GM12878 (cell line): ENCODE results near the gene PCNX4. TPM values are rescaled to one million over a fixed set of nuclear protein-coding genes. Genes with fewer than 3 reads are reported as not detected.

Experiments
- ATAC-seq: fragments of 200-7000 bp; cut with Tn5 transposase; 3 replicates; pipeline ENCODE4 v1.9.1; 2020; ENCODE audit warnings: mild to moderate bottlenecking, moderate library complexity
- BruUV-seq: library from RNA; stranded (reverse); fragments of 400-500 nt; replicated peaks from 2 replicates; lab custom pipeline; 2021; lab: Mats Ljungman, UMichigan
- CTCF ChIA-PET: fragments of 300-600 bp; sonication (Branson Sonifier 250); formaldehyde crosslinking; extraction: SDS; loops from one replicate; lab custom pipeline; 2021; ENCODE audit warnings: inconsistent platforms; lab: Yijun Ruan, JAX
- POLR2A ChIA-PET: fragments of 350-600 bp; formaldehyde crosslinking; extraction: SDS; loops from one replicate; lab custom pipeline; 2021; ENCODE audit warnings: inconsistent platforms; lab: Charles Lee
- RAD21 ChIA-PET: fragments of 300-600 bp; sonication (Branson Sonifier 250); formaldehyde crosslinking; loops from one replicate; lab custom pipeline; 2023; ENCODE audit warnings: antibody characterized with exemption; ENCODE audit not compliant: unreplicated experiment; lab: Charles Lee
- SMC1A ChIA-PET: fragments of 300-600 bp; sonication (Branson Sonifier 250); formaldehyde crosslinking; loops from one replicate; lab custom pipeline; 2023; ENCODE audit not compliant: unreplicated experiment, uncharacterized antibody; lab: Charles Lee
- DNase-seq: peaks from one replicate; pipeline ENCODE4 v3.0.0-alpha.2; 2011; ENCODE audit warnings: low read depth, low spot score
- FAIRE-seq: peaks from 3 replicates; lab custom pipeline; 2011; peaks lifted over from hg19 to GRCh38; lab: Jason Lieb, UNC
- H2AFZ ChIP-seq: 2 replicates; pipeline ENCODE4 v1.6.0; 2011; ENCODE audit warnings: low read depth, low read length, control low read depth; ENCODE audit not compliant: control insufficient read depth
- H3K27ac ChIP-seq: 2 replicates; pipeline ENCODE4 v1.5.1; 2011; ENCODE audit warnings: control low read depth; ENCODE audit not compliant: control insufficient read depth, insufficient read depth
- H3K27me3 ChIP-seq, 2 experiments: replicated peaks in 1 of 2; 2 replicates each; pipeline versions ENCODE4 v1.6.0 to v1.6.1; 2011; ENCODE audit warnings: low read length in 1 of 2; ENCODE audit not compliant: control insufficient read depth in 2 of 2, insufficient read depth in 2 of 2
- H3K36me3 ChIP-seq, 2 experiments: 2 replicates each; pipeline ENCODE4 v1.5.1; 2011; ENCODE audit warnings: low read length in 1 of 2; ENCODE audit not compliant: control insufficient read depth in 2 of 2, insufficient read depth in 2 of 2
- H3K4me1 ChIP-seq: 2 replicates; pipeline ENCODE4 v1.6.1; 2011; ENCODE audit warnings: mild to moderate bottlenecking, low read length, moderate library complexity, mixed read lengths; ENCODE audit not compliant: control insufficient read depth, insufficient read depth
- H3K4me2 ChIP-seq: 2 replicates; pipeline ENCODE4 v1.6.0; 2011; ENCODE audit warnings: control low read depth; ENCODE audit not compliant: control insufficient read depth, insufficient read depth
- H3K4me3 ChIP-seq: fragments of 200-600 bp; sonication (generic); 2 replicates; pipeline ENCODE4 v1.5.1; 2016
- H3K79me2 ChIP-seq: 2 replicates; pipeline ENCODE4 v1.6.0; 2011; ENCODE audit warnings: low read length; ENCODE audit not compliant: control insufficient read depth, insufficient read depth
- H3K9ac ChIP-seq: 2 replicates; pipeline ENCODE4 v1.8.0; 2011; ENCODE audit warnings: low read length, control low read depth, mixed read lengths; ENCODE audit not compliant: control insufficient read depth, insufficient read depth
- H3K9me3 ChIP-seq: replicated peaks from 3 replicates; pipeline ENCODE4 v1.5.1; 2011; ENCODE audit warnings: mild to moderate bottlenecking, low read length; ENCODE audit not compliant: control insufficient read depth, insufficient read depth
- H4K20me1 ChIP-seq: 2 replicates; pipeline ENCODE4 v1.6.0; 2011; ENCODE audit not compliant: control insufficient read depth, insufficient read depth
- IKZF2 ChIP-seq, 2 experiments: fragments of 450-650 bp; IDR thresholded peaks; 2 replicates each; pipeline ENCODE4 v1.6.1; 2017; ENCODE audit warnings: mild to moderate bottlenecking in 2 of 2, moderate library complexity in 2 of 2
- RUNX3 ChIP-seq: IDR thresholded peaks from 2 replicates; pipeline ENCODE4 v1.6.1; 2012; ENCODE audit warnings: low read length, inconsistent platforms
- YY1 ChIP-seq: IDR thresholded peaks from 2 replicates; pipeline ENCODE4 v1.6.1; 2011; ENCODE audit warnings: low read depth, mild to moderate bottlenecking, low read length
- WGBS: methylation state at CpG from one replicate; pipeline ENCODE4 v1.1.6; 2016; ENCODE audit warnings: low lambda C conversion rate; ENCODE audit not compliant: insufficient replicate concordance, insufficient coverage; ENCODE audit errors: missing lambda C conversion rate; 5-methylcytosine and 5-hydroxymethylcytosine counted together
- in situ Hi-C: fragments of 300-500 bp; cut with MboI; formaldehyde crosslinking; loops from 9 replicates; pipeline ENCODE4 v1.14.3; 2018; ENCODE audit warnings: mixed read lengths
- intact Hi-C: fragments of 100-400 bp; cut with micrococcal nuclease; formaldehyde crosslinking; loops from one replicate; pipeline ENCODE4 v1.14.2; 2022; ENCODE audit not compliant: unreplicated experiment
- polyA plus RNA-seq, 11 experiments: library from polyadenylated mRNA; depleted of rRNA in 4 of 11; unstranded in 6 of 11; stranded (reverse) in 5 of 11; fragments of >200 nt; fragmentation: Nextera tagmentation in 4 of 11; fragmentation: Illumina TruSeq in 1 of 11; extraction: Ambion mirVana in 4 of 11; extraction: Trizol in 1 of 11; gene quantifications; 1 replicate in 1 of 11; 2 replicates in 10 of 11; pipeline versions ENCODE4 v1.2.1 to v1.2.3, GENCODE V29; 2011 to 2016; ENCODE audit warnings: inconsistent platforms in 2 of 11, missing spikeins in 2 of 11, low read depth in 1 of 11
- total RNA-seq, 4 experiments: library from RNA; depleted of rRNA in 3 of 4; stranded (reverse); fragments of >200 nt in 3 of 4; fragmentation: Illumina TruSeq in 1 of 4; extraction: Trizol in 1 of 4; gene quantifications; 2 replicates each; pipeline versions ENCODE4 v1.2.1 to v1.2.3, GENCODE V29; 2013 to 2021
- TF ChIP-seq, protein P1 (sequence below): fragments of 450-650 bp; IDR thresholded peaks from 2 replicates; pipeline ENCODE4 v1.6.1; 2017; ENCODE audit warnings: mild to moderate bottlenecking, moderate library complexity
- TF ChIP-seq, protein P2 (sequence below): fragments of 450-650 bp; conservative IDR thresholded peaks from 2 replicates; pipeline ENCODE4 v1.6.1; 2017; ENCODE audit warnings: mild to moderate bottlenecking, moderate library complexity
- TF ChIP-seq, protein P3 (sequence below): IDR thresholded peaks from 2 replicates; pipeline ENCODE4 v1.6.1; 2012; ENCODE audit warnings: low read depth, low read length, improper control_type of control experiment

Gene PCNX4
- total and polyA plus RNA-seq, 10 of the 15 experiments (the other 5 are each of a cell fraction or from before 2014, with no cell fraction given) = 13.8 to 56.6 (median 39.4) TPM

DNA sequence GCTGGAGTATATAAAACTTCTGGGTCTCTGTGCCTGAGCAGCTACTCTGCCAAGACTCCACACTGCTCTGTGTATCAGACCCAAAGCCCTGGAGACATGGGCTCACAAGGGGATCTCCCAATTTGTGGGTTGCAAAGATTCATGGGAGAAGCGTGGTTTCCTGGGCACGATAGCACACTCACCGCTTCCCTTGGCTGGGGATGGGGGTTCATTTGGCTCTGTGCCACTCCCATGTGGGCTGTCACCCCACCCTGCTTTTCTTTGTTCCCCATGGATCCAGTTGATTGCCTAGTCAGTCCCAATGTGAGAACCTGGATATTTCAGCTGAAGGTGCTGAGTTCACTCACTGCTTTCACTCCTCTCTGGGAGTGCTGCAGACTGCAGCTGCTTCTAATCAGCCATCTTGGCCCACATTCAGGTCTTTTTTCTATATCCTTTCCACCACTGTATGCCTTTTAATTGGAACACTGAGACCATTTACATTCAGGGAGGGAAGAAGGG is 40.0 kb upstream of the PCNX4 start:
- Histone ChIP-seq H3K36me3 (no peaks in the 10 kb centered on the region), H3K9me3 (no peaks in the 10 kb centered on the region), H3K27ac (no peak overlapping the region), H3K4me3 (no peak overlapping the region), H3K9ac (no peak overlapping the region), H3K4me1 (peaks cover 5% of the 10 kb centered on the region; the same call in 1 of the 2 replicates), H3K4me2 (no peak overlapping the region), H3K79me2 (no peaks in the 10 kb centered on the region), H2AFZ (peak overlapping the region; percentile 37), H3K27me3 (0 out of 4 replicates have a peak, but pooled peaks cover 0 to 2% of the 10 kb centered on the region in 2 experiments), H4K20me1 (no peaks in the 10 kb centered on the region)
- TF ChIP-seq, protein P1, sequence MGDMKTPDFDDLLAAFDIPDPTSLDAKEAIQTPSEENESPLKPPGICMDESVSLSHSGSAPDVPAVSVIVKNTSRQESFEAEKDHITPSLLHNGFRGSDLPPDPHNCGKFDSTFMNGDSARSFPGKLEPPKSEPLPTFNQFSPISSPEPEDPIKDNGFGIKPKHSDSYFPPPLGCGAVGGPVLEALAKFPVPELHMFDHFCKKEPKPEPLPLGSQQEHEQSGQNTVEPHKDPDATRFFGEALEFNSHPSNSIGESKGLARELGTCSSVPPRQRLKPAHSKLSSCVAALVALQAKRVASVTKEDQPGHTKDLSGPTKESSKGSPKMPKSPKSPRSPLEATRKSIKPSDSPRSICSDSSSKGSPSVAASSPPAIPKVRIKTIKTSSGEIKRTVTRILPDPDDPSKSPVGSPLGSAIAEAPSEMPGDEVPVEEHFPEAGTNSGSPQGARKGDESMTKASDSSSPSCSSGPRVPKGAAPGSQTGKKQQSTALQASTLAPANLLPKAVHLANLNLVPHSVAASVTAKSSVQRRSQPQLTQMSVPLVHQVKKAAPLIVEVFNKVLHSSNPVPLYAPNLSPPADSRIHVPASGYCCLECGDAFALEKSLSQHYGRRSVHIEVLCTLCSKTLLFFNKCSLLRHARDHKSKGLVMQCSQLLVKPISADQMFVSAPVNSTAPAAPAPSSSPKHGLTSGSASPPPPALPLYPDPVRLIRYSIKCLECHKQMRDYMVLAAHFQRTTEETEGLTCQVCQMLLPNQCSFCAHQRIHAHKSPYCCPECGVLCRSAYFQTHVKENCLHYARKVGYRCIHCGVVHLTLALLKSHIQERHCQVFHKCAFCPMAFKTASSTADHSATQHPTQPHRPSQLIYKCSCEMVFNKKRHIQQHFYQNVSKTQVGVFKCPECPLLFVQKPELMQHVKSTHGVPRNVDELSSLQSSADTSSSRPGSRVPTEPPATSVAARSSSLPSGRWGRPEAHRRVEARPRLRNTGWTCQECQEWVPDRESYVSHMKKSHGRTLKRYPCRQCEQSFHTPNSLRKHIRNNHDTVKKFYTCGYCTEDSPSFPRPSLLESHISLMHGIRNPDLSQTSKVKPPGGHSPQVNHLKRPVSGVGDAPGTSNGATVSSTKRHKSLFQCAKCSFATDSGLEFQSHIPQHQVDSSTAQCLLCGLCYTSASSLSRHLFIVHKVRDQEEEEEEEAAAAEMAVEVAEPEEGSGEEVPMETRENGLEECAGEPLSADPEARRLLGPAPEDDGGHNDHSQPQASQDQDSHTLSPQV = no peak
- TF ChIP-seq RUNX3 (peak; percentile 77), IKZF2 (IDR thresholded peaks at IDR 0.05) (0 out of 4 replicates have a peak, but pooled peaks of 1 of the 2 experiments have one; percentile 14), YY1 (peak; percentile 51; the same call in 1 of the 2 replicates)
- TF ChIP-seq, protein P2, sequence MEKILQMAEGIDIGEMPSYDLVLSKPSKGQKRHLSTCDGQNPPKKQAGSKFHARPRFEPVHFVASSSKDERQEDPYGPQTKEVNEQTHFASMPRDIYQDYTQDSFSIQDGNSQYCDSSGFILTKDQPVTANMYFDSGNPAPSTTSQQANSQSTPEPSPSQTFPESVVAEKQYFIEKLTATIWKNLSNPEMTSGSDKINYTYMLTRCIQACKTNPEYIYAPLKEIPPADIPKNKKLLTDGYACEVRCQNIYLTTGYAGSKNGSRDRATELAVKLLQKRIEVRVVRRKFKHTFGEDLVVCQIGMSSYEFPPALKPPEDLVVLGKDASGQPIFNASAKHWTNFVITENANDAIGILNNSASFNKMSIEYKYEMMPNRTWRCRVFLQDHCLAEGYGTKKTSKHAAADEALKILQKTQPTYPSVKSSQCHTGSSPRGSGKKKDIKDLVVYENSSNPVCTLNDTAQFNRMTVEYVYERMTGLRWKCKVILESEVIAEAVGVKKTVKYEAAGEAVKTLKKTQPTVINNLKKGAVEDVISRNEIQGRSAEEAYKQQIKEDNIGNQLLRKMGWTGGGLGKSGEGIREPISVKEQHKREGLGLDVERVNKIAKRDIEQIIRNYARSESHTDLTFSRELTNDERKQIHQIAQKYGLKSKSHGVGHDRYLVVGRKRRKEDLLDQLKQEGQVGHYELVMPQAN = no peak
- TF ChIP-seq, protein P3, sequence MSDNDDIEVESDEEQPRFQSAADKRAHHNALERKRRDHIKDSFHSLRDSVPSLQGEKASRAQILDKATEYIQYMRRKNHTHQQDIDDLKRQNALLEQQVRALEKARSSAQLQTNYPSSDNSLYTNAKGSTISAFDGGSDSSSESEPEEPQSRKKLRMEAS = no peak
- intact Hi-C loops (loop anchor here (10.0 kb wide), 1 partner anchor 417 kb away; no protein-coding TSS in a partner anchor), in situ Hi-C loops (no loop called here)
- ChIA-PET SMC1A (interaction anchor here (1.0 kb wide), 1 partner anchor 130 kb away, joined by 3 read pairs; no protein-coding TSS in a partner anchor), CTCF (interaction anchor here (1.0 to 1.3 kb wide), 3 partner anchors 15 to 87 kb away, joined by 3 read pairs; no protein-coding TSS in a partner anchor), RAD21 (interaction anchor here (1.4 kb wide), 1 partner anchor 132 kb away, joined by 4 read pairs; no protein-coding TSS in a partner anchor), POLR2A (no interaction called here)
- no peak for DNase-seq
- no TSS peak for BruUV-seq
- ATAC-seq = peak; percentile 42; the same call in 2 of the 3 replicates
- WGBS = 15% methylated on average over 3 of the region's 3 CpGs
- no peak for FAIRE-seq
